SK-N-MC (cell line): Measurements from ENCODE around the gene CCT4.
"Not testable (repeated sequence)": the region's sequence is repeated elsewhere in the genome, so short reads cannot be mapped to it uniquely, and the experiment has no call there.

Experiments
- DNase-seq: peaks from one replicate; pipeline ENCODE4 v3.0.0-alpha.2; 2011; ENCODE audit warnings: low read depth, low spot score
- H3K27ac ChIP-seq: fragments of 200-600 bp; sonication (generic); 2 replicates; pipeline ENCODE4 v1.5.1; 2016; ENCODE audit warnings: mixed run types
- H3K36me3 ChIP-seq: fragments of 200-600 bp; sonication (generic); 2 replicates; pipeline ENCODE4 v1.6.1; 2017; ENCODE audit warnings: antibody characterized with exemption, low read length, mixed read lengths; ENCODE audit not compliant: insufficient read depth
- H3K4me3 ChIP-seq: fragments of 200-600 bp; sonication (generic); 2 replicates; pipeline ENCODE4 v1.5.1; 2016
- H3K9ac ChIP-seq: fragments of 200-600 bp; sonication (generic); 2 replicates; pipeline ENCODE4 v1.8.0; 2017; ENCODE audit warnings: mixed run types, mixed read lengths; ENCODE audit not compliant: insufficient read length
- H3K9me3 ChIP-seq: fragments of 200-600 bp; sonication (generic); 2 replicates; pipeline ENCODE4 v1.6.1; 2017; ENCODE audit warnings: low read depth, mild to moderate bottlenecking, antibody characterized with exemption, low read length, moderate library complexity, mixed read lengths
- EZH2 ChIP-seq: fragments of 200-600 bp; sonication (generic); IDR thresholded peaks from one replicate; pipeline ENCODE4 v1.6.1; 2017; ENCODE audit warnings: antibody characterized with exemption
- FOXP2 ChIP-seq: optimal IDR thresholded peaks from 2 replicates; pipeline ENCODE3; 2011; ENCODE audit warnings: mild to moderate bottlenecking, moderate library complexity; ENCODE audit not compliant: insufficient read depth; ENCODE audit errors: extremely low read length, control extremely low read depth
- POLR2AphosphoS5 ChIP-seq: IDR thresholded peaks from 2 replicates; pipeline ENCODE4 v1.6.1; 2012; ENCODE audit warnings: mild to moderate bottlenecking, low read depth, low read length, borderline replicate concordance

CCT4 gene

DNA sequence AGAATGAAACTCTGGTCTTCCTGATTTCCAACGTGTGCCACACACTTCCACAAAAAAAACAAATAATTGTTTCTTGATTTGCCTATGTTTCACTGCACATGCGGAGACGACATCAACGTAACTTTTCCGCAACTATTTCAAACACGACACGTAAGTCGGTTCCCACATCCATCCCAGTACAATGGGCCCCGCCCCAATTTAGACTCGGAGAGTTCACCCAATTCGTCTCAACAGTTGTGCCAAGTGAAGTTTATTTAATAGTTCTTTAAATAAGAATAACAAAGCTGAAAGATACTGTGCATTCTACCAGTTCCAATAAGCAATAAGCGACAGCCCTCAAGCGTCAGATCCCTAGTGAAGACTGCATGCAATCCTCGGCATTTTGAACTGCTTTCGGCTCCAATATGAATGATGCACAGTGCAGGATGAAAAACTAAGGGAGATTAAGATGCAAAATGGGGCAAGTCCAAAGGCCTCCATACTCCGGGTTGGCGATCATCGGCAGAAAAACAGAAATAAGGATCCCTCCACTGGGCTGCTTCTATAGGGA is 664 bp downstream of the CCT4 start:
- TF ChIP-seq FOXP2 (no peak), EZH2 (no peak), POLR2AphosphoS5 (no peak)
- H3K9ac ChIP-seq, result peak overlapping the region; percentile 100
- no peaks in the 10 kb centered on the region for H3K9me3 ChIP-seq
- peak overlapping the region; percentile 98 for H3K4me3 ChIP-seq
- H3K36me3 ChIP-seq, result peaks cover 45% of the 10 kb centered on the region
- no peak for DNase-seq
- H3K27ac ChIP-seq, result peak overlapping the region; percentile 89

DNA sequence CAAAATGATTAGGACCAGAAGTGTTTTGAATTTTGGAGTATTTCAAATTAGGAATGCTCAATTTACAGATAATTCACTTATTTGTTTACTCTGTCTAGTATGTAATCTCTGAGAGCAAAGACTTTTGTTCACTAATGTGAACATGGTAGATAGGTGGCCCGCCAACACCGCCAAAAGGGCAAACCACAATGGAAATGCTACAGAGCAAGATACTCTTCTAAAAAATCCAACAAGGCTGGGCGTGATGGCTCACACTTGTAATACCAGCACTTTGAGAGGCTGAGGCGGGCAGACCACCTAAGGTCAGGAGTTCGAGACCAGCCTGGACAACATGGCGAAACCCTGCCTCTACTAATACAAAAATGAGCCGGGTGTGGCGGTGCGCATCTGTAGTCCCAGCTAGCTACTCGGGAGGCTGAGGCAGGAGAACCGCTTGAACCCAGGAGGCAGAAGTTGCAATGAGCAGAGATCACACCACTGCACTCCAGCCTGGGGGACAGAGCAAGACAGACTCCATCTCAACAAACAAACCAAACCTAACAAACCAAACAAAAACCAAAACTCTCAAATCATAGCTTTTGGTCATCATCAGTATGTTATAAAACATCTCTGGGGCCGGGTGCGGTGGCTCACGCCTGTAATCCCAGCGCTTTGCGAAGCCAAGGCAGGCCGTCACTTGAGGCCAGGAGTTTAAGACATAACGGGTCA is 2.4 kb downstream of the CCT4 start:
- H3K9ac ChIP-seq, result peak overlapping the region; percentile 100

DNA sequence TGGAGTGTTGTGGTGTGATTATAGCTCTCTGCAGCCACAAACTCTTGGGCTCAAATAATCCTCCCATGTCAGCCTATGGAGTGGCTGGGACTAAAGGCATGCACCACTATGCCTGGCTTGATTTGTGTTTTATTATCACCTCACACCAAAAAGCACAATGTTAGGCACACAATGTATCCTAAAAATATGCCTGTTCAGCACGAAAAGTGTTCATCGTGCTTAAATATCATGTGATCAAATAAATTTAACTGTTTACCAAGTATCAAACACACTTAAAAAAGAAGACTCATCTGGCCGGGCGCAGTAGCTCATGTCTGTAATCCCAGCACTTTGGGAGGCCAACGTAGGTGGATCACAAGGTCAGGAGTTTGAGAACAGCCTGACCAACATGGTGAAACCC is 5.6 kb downstream of the CCT4 start:
- Histone ChIP-seq H3K4me3 (no peak overlapping the region), H3K9me3 (no peaks in the 10 kb centered on the region), H3K36me3 (peaks cover 94% of the 10 kb centered on the region), H3K9ac (no peak overlapping the region), H3K27ac (no peak overlapping the region)
- TF ChIP-seq FOXP2 (no peak), EZH2 (no peak), POLR2AphosphoS5 (no peak)
- no peak for DNase-seq

More for the DNA sequence above, 2.4 kb downstream of the CCT4 start:
- no peak for DNase-seq
- H3K9me3 ChIP-seq, result no peaks in the 10 kb centered on the region
- peaks cover 62% of the 10 kb centered on the region for H3K36me3 ChIP-seq
- H3K27ac ChIP-seq, result no peak overlapping the region
- no peak for TF ChIP-seq EZH2
- TF ChIP-seq POLR2AphosphoS5, result no peak
- no peak for TF ChIP-seq FOXP2
- peak overlapping the region; percentile 98 for H3K4me3 ChIP-seq

DNA sequence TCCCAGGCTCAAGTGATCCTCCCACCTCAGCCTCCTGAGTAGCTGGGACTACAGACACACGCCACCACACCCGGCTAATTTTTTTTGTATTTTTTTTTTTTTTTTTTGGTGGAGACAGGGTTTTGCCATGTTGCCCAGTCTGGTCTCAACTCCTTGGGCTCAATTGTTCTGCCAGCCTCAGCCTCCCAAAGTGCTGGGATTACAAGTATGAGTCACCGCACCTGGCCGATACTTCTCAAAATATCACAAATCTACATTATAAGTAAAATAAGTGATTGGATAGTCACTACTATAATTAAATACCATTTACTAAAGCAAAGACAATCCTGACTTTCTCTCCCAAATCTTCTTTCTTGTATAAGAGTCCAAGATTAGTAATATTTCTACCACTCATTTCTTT is 9.1 kb downstream of the CCT4 start:
- H3K9me3 ChIP-seq, H3K4me3 ChIP-seq, DNase-seq, H3K27ac ChIP-seq, H3K9ac ChIP-seq: not testable (repeated sequence)
- H3K36me3 ChIP-seq, result peaks cover 99% of the 10 kb centered on the region

DNA sequence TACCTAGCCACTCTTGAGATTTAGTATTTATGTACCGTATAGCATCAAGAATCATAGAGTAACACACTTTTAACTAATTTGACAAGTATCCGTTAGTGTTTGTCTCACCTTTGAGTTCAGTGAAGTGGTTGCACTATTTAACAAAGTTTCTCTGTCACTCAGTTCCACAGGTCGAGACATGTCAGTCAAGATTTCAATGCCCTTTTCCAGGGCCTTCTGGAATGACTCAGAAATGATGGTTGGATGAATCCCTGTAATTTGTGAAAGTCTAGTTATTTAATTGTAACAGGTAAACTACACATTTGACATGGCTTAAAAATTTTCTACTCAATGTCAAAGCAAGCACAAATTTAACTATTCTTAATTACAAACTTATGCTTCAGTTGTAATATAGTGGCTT is 9.7 kb downstream of the CCT4 start:
- Histone ChIP-seq H3K4me3 (no peak overlapping the region), H3K27ac (no peak overlapping the region), H3K9ac (no peak overlapping the region), H3K36me3 (peaks cover 99% of the 10 kb centered on the region), H3K9me3 (no peaks in the 10 kb centered on the region)
- no peak for DNase-seq
- TF ChIP-seq FOXP2 (no peak), EZH2 (no peak), POLR2AphosphoS5 (no peak)

GRCh38 chr2:61877571-61878245 is 10.7 kb downstream of the CCT4 start:
- Histone ChIP-seq H3K9me3 (no peaks in the 10 kb centered on the region), H3K36me3 (peaks cover 99% of the 10 kb centered on the region), H3K27ac (no peak overlapping the region), H3K4me3 (no peak overlapping the region), H3K9ac (no peak overlapping the region)
- TF ChIP-seq POLR2AphosphoS5 (no peak), EZH2 (no peak)
- no peak for DNase-seq

- no peak for DNase-seq
- H3K27ac ChIP-seq, result no peak overlapping the region
- TF ChIP-seq FOXP2 (no peak), EZH2 (no peak), POLR2AphosphoS5 (no peak)
- no peaks in the 10 kb centered on the region for H3K9me3 ChIP-seq
- H3K36me3 ChIP-seq, result peaks cover 99% of the 10 kb centered on the region
- H3K4me3 ChIP-seq, result no peak overlapping the region
- H3K9ac ChIP-seq, result no peak overlapping the region
Measured at GRCh38 chr2:61876400-61876799, 12.1 kb downstream of the CCT4 start.

GRCh38 chr2:61866482-61867089 is 21.9 kb downstream of the CCT4 start:
- H3K9me3 ChIP-seq, H3K4me3 ChIP-seq, H3K27ac ChIP-seq, DNase-seq, H3K9ac ChIP-seq: not testable (repeated sequence)
- H3K36me3 ChIP-seq, result peaks cover 67% of the 10 kb centered on the region
